ENCODE measurements around the gene SCN9A. TPM values are rescaled to one million over a fixed set of nuclear protein-coding genes. Genes with fewer than 3 reads are reported as not detected.

Gene SCN9A
- total and polyA plus RNA-seq, 2 of the 4 experiments (the other 2 are of a cell fraction): 40.1 to 135 TPM

Other genes with a start within 250 kb of the SCN9A start
- gene SCN1A, start 247.9 kb downstream of the SCN9A start, total RNA-seq (2012; rRNA removed): under 0.01 TPM in 2 replicates
- gene SCN1A, start 247.9 kb downstream of the SCN9A start, polyA plus RNA-seq (2012; rRNA removed): not detected in 2 replicates
- gene SCN7A, start 118.3 kb upstream of the SCN9A start, total RNA-seq (2012; rRNA removed): 0.90 and 1.7 TPM in 2 replicates
- 0.24 and 0.39 TPM in 2 replicates for gene SCN7A, start 118.3 kb upstream of the SCN9A start, polyA plus RNA-seq (2012; rRNA removed)